PFSK-1 (cell line): ENCODE results near the gene ANO1.

ENCODE experiments used
- POLR2AphosphoS5 ChIP-seq: IDR thresholded peaks from 2 replicates; pipeline ENCODE4 v1.6.1; 2012; ENCODE audit warnings: low read depth, mild to moderate bottlenecking, control low read depth, low read length, moderate library complexity
- TF ChIP-seq, protein P1 (sequence below), 2 experiments: IDR thresholded peaks; 2 replicates each; pipeline versions ENCODE4 v1.6.1 to v1.8.0; 2011 to 2012; ENCODE audit warnings: low read depth in 2 of 2, low read length in 2 of 2, control low read depth in 1 of 2, inconsistent platforms in 1 of 2, mild to moderate bottlenecking in 1 of 2, moderate library complexity in 1 of 2; ENCODE audit not compliant: insufficient read depth in 1 of 2

DNA sequence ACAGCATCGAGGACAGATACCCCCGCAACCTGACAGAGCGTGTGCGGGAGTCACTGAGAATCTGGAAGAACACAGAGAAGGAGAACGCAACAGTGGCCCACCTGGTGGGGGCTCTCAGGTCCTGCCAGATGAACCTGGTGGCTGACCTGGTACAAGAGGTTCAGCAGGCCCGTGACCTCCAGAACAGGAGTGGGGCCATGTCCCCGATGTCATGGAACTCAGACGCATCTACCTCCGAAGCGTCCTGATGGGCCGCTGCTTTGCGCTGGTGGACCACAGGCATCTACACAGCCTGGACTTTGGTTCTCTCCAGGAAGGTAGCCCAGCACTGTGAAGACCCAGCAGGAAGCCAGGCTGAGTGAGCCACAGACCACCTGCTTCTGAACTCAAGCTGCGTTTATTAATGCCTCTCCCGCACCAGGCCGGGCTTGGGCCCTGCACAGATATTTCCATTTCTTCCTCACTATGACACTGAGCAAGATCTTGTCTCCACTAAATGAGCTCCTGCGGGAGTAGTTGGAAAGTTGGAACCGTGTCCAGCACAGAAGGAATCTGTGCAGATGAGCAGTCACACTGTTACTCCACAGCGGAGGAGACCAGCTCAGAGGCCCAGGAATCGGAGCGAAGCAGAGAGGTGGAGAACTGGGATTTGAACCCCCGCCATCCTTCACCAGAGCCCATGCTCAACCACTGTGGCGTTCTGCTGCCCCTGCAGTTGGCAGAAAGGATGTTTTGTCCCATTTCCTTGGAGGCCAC is 128.3 kb downstream of the ANO1 start:
- no peak for TF ChIP-seq POLR2AphosphoS5
- TF ChIP-seq, protein P1, sequence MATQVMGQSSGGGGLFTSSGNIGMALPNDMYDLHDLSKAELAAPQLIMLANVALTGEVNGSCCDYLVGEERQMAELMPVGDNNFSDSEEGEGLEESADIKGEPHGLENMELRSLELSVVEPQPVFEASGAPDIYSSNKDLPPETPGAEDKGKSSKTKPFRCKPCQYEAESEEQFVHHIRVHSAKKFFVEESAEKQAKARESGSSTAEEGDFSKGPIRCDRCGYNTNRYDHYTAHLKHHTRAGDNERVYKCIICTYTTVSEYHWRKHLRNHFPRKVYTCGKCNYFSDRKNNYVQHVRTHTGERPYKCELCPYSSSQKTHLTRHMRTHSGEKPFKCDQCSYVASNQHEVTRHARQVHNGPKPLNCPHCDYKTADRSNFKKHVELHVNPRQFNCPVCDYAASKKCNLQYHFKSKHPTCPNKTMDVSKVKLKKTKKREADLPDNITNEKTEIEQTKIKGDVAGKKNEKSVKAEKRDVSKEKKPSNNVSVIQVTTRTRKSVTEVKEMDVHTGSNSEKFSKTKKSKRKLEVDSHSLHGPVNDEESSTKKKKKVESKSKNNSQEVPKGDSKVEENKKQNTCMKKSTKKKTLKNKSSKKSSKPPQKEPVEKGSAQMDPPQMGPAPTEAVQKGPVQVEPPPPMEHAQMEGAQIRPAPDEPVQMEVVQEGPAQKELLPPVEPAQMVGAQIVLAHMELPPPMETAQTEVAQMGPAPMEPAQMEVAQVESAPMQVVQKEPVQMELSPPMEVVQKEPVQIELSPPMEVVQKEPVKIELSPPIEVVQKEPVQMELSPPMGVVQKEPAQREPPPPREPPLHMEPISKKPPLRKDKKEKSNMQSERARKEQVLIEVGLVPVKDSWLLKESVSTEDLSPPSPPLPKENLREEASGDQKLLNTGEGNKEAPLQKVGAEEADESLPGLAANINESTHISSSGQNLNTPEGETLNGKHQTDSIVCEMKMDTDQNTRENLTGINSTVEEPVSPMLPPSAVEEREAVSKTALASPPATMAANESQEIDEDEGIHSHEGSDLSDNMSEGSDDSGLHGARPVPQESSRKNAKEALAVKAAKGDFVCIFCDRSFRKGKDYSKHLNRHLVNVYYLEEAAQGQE (IDR thresholded peaks at IDR 0.05; ENCODE audit: insufficient read depth in 1 of 2, low read depth in 2 of 2, low read length in 2 of 2): no peak
